BJ (cell line): Measurements from ENCODE around the gene SRGAP1. TPM values are rescaled to one million over a fixed set of nuclear protein-coding genes. Genes with fewer than 3 reads are reported as not detected.
"Not testable (repeated sequence)": the region's sequence is repeated elsewhere in the genome, so short reads cannot be mapped to it uniquely, and the experiment has no call there.

ENCODE experiments used
- CTCF ChIA-PET: fragments of 350-600 bp; formaldehyde crosslinking; extraction: SDS; loops from one replicate; lab custom pipeline; 2021; ENCODE audit warnings: antibody characterized with exemption, inconsistent platforms; lab: Yijun Ruan, JAX
- POLR2A ChIA-PET: fragments of 300-600 bp; sonication (Branson Sonifier 250); formaldehyde crosslinking; extraction: SDS; loops from one replicate; lab custom pipeline; 2021; ENCODE audit warnings: antibody characterized with exemption; lab: Charles Lee
- DNase-seq: peaks from one replicate; pipeline ENCODE4 v3.0.0-alpha.2; 2011; ENCODE audit warnings: low read depth
- H3K27me3 ChIP-seq: 2 replicates; pipeline ENCODE4 v1.6.0; 2011; ENCODE audit warnings: low read length; ENCODE audit not compliant: control insufficient read depth, insufficient read depth
- H3K36me3 ChIP-seq: 2 replicates; pipeline ENCODE4 v1.5.1; 2011; ENCODE audit warnings: low read length; ENCODE audit not compliant: control insufficient read depth, insufficient read depth
- H3K4me3 ChIP-seq: 2 replicates; pipeline ENCODE4 v1.5.1; 2011; ENCODE audit warnings: low read depth, mild to moderate bottlenecking, control low read depth, low read length
- CTCF ChIP-seq: IDR thresholded peaks from 2 replicates; pipeline ENCODE4 v1.5.1; 2011; ENCODE audit warnings: low read depth, mild to moderate bottlenecking, control low read depth, inconsistent platforms, low read length, moderate library complexity; ENCODE audit not compliant: insufficient read depth
- polyA plus RNA-seq: library from polyadenylated mRNA; depleted of rRNA; stranded (reverse); fragments of >200 nt; gene quantifications from 2 replicates; pipeline ENCODE4 v1.2.3, GENCODE V29; 2011

Gene SRGAP1
- polyA plus RNA-seq, 1 experiment, result 15.7 TPM

- Histone ChIP-seq H3K27me3 (no peaks in the 10 kb centered on the region), H3K4me3 (no peak overlapping the region), H3K36me3 (peaks cover 6% of the 10 kb centered on the region; the same call in 1 of the 2 replicates)
- ChIA-PET POLR2A (no interaction called here), CTCF (no interaction called here)
- no peak for TF ChIP-seq CTCF
- DNase-seq, result no peak
Measured at GRCh38 chr12:64116969-64117368, 272.5 kb downstream of the SRGAP1 start.

- CTCF ChIA-PET, result interaction anchor here (0.7 to 1.2 kb wide), 2 partner anchors 58 to 61 kb away, joined by 3 read pairs; no protein-coding TSS in a partner anchor
- no peak for DNase-seq
- H3K27me3 ChIP-seq, result no peaks in the 10 kb centered on the region
- peaks cover 4% of the 10 kb centered on the region; the same call in 1 of the 2 replicates for H3K36me3 ChIP-seq
- no peak overlapping the region for H3K4me3 ChIP-seq
- POLR2A ChIA-PET, result interaction anchor here (0.7 kb wide), 1 partner anchor 277 kb away, joined by 14 read pairs; no protein-coding TSS in a partner anchor
- TF ChIP-seq CTCF, result no peak
Measured at GRCh38 chr12:64120568-64120967, 276.1 kb downstream of the SRGAP1 start.

DNA sequence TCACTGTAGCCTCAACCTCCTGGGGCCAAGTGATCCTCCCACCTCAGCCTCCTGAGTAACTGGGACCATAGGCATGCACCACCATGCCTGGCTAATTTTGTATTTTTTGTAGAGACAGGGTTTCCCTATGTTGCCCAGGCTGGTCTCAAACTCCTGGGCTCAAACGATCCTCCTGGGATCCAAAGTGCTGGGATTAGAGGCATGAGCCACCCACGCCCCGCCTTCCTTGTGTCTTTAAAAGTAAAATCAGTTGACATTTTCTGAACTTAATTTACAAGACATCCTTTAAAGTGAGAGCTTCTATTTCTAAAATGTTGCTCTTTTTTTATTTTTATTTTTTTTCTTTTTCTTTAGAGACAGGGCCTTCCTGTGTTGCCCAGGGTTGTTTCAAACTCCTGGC lies 276.6 kb downstream of the SRGAP1 start:
- ChIA-PET POLR2A (interaction anchor here (0.7 kb wide), 1 partner anchor 277 kb away, joined by 14 read pairs; no protein-coding TSS in a partner anchor), CTCF (interaction anchor here (1.2 kb wide), 1 partner anchor 61 kb away, joined by 3 read pairs; no protein-coding TSS in a partner anchor)
- H3K36me3 ChIP-seq, DNase-seq, H3K27me3 ChIP-seq, H3K4me3 ChIP-seq: not testable (repeated sequence)

- ChIA-PET POLR2A (interaction anchor here (0.6 kb wide), 1 partner anchor 14 kb away, joined by 3 read pairs; no protein-coding TSS in a partner anchor), CTCF (interaction anchor here (1.3 kb wide), 1 partner anchor 27 kb away, joined by 3 read pairs; no protein-coding TSS in a partner anchor)
- peaks cover 1% of the 10 kb centered on the region; the same call in 1 of the 2 replicates for H3K36me3 ChIP-seq
- H3K4me3 ChIP-seq, result no peak overlapping the region
- DNase-seq, result no peak
- H3K27me3 ChIP-seq, result no peaks in the 10 kb centered on the region
- TF ChIP-seq CTCF, result no peak
Measured at GRCh38 chr12:64122154-64122553, 277.7 kb downstream of the SRGAP1 start.

DNA sequence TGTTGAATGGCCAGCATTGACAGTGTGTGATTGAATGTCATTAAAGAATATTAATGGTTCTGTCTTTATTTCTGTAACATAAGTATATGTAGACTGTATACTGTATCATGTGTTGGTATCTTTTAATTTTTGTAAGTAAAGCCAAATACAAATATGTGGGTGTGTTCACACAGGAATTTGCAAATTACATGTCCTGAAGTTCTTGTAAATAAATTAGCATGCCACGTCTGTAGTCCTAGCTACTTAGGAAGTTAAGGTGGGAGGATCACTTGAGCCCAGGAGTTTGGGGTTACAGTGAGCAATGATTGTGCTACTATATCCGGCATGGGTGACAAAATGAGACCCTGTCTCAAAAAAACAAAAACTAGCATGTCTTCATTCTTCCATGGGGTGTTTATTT lies 278.5 kb downstream of the SRGAP1 start:
- DNase-seq, result no peak
- no peaks in the 10 kb centered on the region for H3K27me3 ChIP-seq
- ChIA-PET CTCF (interaction anchor here (0.6 to 1.3 kb wide), 2 partner anchors 28 to 510 kb away, joined by 3 read pairs; no protein-coding TSS in a partner anchor), POLR2A (no interaction called here)
- TF ChIP-seq CTCF, result no peak
- H3K36me3 ChIP-seq, result peaks cover 6% of the 10 kb centered on the region
- no peak overlapping the region for H3K4me3 ChIP-seq
